Endodermal cell (in vitro differentiated cells): ENCODE results near the gene STX4. TPM values are rescaled to one million over a fixed set of nuclear protein-coding genes. Genes with fewer than 3 reads are reported as not detected.
A peak's percentile ranks its signal among the peaks of the same experiment; 100 is the strongest.
"Not testable (repeated sequence)": the region's sequence is repeated elsewhere in the genome, so short reads cannot be mapped to it uniquely, and the experiment has no call there.

Experiments
- DNase-seq: peaks from one replicate; pipeline ENCODE4 v3.0.0-alpha.2; 2017
- H3K27ac ChIP-seq: 2 replicates; pipeline ENCODE4 v1.5.1; 2013; ENCODE audit warnings: mild to moderate bottlenecking, low read depth, low read length, moderate library complexity
- H3K27me3 ChIP-seq: 2 replicates; pipeline ENCODE4 v1.6.1; 2013; ENCODE audit warnings: mild to moderate bottlenecking, low read length, moderate library complexity; ENCODE audit not compliant: insufficient read depth, control insufficient read depth, poor library complexity, severe bottlenecking
- H3K36me3 ChIP-seq: 2 replicates; pipeline ENCODE4 v1.7.0; 2013; ENCODE audit warnings: mild to moderate bottlenecking, low read length, moderate library complexity; ENCODE audit not compliant: control insufficient read depth, insufficient read depth
- H3K4me1 ChIP-seq: one replicate; pipeline ENCODE4 v1.7.0; 2013; ENCODE audit warnings: low read length; ENCODE audit not compliant: control insufficient read depth, insufficient read depth
- H3K4me3 ChIP-seq: 2 replicates; pipeline ENCODE4 v1.5.1; 2013; ENCODE audit warnings: mild to moderate bottlenecking, low read length, moderate library complexity
- H3K9ac ChIP-seq: 2 replicates; pipeline ENCODE4 v1.6.1; 2013; ENCODE audit warnings: mild to moderate bottlenecking, low read length, moderate library complexity; ENCODE audit not compliant: poor library complexity, severe bottlenecking; ENCODE audit errors: extremely low read depth
- H3K9me3 ChIP-seq: 2 replicates; pipeline ENCODE4 v1.6.1; 2013; ENCODE audit warnings: mild to moderate bottlenecking, low read length, moderate library complexity; ENCODE audit not compliant: control insufficient read depth
- H3K27ac Mint-ChIP-seq: 2 replicates; pipeline ENCODE4 v1.8.0; 2020; ENCODE audit warnings: mixed read lengths
- H3K27me3 Mint-ChIP-seq: 2 replicates; pipeline ENCODE4 v1.8.0; 2021; ENCODE audit warnings: mild to moderate bottlenecking, mixed read lengths; ENCODE audit not compliant: insufficient read depth
- H3K36me3 Mint-ChIP-seq: 2 replicates; pipeline ENCODE4 v1.8.0; 2020; ENCODE audit warnings: low read depth, mixed read lengths
- H3K4me1 Mint-ChIP-seq: 2 replicates; pipeline ENCODE4 v1.8.0; 2020; ENCODE audit warnings: mixed read lengths
- H3K4me3 Mint-ChIP-seq: 2 replicates; pipeline ENCODE4 v1.8.0; 2020; ENCODE audit warnings: mild to moderate bottlenecking, moderate library complexity, mixed read lengths
- H3K9me3 Mint-ChIP-seq: 2 replicates; pipeline ENCODE4 v1.8.0; 2020; ENCODE audit warnings: mild to moderate bottlenecking, mixed read lengths
- WGBS, 2 experiments: methylation state at CpG; one replicate each; pipeline versions ENCODE4 v1.1.5 to v1.1.7; 2013; ENCODE audit warnings: missing lambda C conversion rate in 2 of 2, mixed read lengths in 1 of 2; ENCODE audit not compliant: insufficient coverage in 1 of 2, insufficient read length in 1 of 2; 5-methylcytosine and 5-hydroxymethylcytosine counted together
- total RNA-seq, 2 donors: library from RNA; stranded (reverse); fragmentation: NEBNext Ultra II Directional in 1 of 2; extraction: Animal tissue kit (Norgen Biotek cat#: 25700) in 1 of 2; gene quantifications; 2 replicates in 1 of 2; 3 replicates in 1 of 2; pipeline ENCODE4 v1.2.1, GENCODE V29; 2021
- TF ChIP-seq, protein P1 (sequence below): fragments of 200-600 bp; sonication (generic); conservative IDR thresholded peaks from 2 replicates; pipeline ENCODE4 v1.5.0; 2021; ENCODE audit warnings: antibody characterized with exemption, mild to moderate bottlenecking

Gene STX4
- total RNA-seq, 2 donors from 2014 or later, result 34.4 to 37.6 TPM

DNA sequence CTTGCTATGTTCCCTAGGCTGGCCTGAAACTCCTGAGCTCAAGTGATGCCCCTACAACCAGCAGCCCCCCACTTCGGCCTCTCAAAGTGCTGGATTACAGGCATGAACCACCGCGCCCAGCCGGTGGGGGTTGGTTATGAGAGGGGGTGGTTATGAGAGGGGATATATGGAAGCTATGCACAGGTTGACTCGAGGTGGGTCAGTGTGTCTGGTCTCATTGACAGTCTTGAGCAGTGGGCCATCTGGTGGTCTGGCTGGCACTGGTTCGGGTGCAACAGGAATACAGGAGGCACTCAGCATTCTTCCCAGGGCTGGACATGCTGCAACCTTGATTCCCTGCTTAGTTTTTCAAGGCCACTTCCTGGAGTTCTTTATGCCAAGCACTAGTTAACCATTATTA lies 17.3 kb upstream of the STX4 start:
- 74 to 83% methylated on average over 3 to 6 of the region's 6 CpGs for WGBS, 2 experiments
- no peak overlapping the region for H3K9ac ChIP-seq
- TF ChIP-seq, protein P1, sequence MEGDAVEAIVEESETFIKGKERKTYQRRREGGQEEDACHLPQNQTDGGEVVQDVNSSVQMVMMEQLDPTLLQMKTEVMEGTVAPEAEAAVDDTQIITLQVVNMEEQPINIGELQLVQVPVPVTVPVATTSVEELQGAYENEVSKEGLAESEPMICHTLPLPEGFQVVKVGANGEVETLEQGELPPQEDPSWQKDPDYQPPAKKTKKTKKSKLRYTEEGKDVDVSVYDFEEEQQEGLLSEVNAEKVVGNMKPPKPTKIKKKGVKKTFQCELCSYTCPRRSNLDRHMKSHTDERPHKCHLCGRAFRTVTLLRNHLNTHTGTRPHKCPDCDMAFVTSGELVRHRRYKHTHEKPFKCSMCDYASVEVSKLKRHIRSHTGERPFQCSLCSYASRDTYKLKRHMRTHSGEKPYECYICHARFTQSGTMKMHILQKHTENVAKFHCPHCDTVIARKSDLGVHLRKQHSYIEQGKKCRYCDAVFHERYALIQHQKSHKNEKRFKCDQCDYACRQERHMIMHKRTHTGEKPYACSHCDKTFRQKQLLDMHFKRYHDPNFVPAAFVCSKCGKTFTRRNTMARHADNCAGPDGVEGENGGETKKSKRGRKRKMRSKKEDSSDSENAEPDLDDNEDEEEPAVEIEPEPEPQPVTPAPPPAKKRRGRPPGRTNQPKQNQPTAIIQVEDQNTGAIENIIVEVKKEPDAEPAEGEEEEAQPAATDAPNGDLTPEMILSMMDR, result peak; percentile 50
- no peaks in the 10 kb centered on the region for H3K4me1 ChIP-seq
- peaks cover 22% of the 10 kb centered on the region for H3K27me3 ChIP-seq
- no peaks in the 10 kb centered on the region for H3K36me3 ChIP-seq
- H3K4me3 ChIP-seq, result no peak overlapping the region
- H3K4me3 Mint-ChIP-seq, result no peak overlapping the region
- H3K36me3 Mint-ChIP-seq, result no peaks in the 10 kb centered on the region
- H3K9me3 ChIP-seq, result no peaks in the 10 kb centered on the region
- no peaks in the 10 kb centered on the region for H3K9me3 Mint-ChIP-seq
- no peak overlapping the region for H3K27ac Mint-ChIP-seq
- peaks cover 43% of the 10 kb centered on the region for H3K27me3 Mint-ChIP-seq
- H3K27ac ChIP-seq, result no peak overlapping the region
- no peaks in the 10 kb centered on the region for H3K4me1 Mint-ChIP-seq
- DNase-seq, result no peak

DNA sequence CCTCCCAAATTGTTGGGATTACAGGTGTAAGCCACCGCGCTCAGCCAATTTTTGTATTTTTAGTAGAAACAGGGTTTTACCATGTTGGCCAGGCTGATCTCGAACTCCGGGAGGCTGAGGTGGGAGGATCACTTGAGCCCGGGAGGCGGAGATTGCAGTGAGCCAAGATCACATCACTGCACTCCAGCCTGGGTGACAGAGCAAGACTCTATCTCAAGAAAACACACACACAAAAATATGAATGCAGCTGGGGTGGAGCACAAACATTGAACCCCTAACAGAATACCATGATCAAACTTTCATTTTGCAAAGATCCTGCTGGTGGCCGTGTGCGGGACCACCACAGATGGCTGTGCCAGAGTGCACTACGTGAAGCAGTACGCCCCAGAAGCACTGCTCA lies 15.6 kb upstream of the STX4 start:
- H3K36me3 Mint-ChIP-seq, result not testable (repeated sequence)
- WGBS, 2 experiments, result 92 to 93% methylated on average over 6 to 10 of the region's 10 CpGs

DNA sequence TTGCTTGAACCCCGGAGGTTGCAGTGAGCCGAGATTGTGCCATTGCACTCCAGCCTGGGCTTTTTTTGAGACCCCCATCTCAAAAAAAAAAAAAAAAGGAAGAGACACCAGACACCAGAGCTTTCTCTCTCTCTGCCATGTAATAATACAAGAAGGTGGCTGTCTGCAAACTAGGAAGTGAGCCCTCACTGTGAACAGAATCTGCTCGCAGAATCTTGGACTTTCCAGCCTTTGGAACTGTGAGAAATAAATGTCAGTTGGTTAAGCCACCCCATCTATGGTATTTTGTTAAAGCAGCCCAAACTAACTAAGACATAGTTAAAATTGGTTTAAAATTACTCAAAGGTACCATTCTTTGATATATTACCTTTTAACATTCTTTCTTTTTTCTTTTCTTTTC lies 12.8 kb upstream of the STX4 start:
- Histone ChIP-seq H3K27ac (no peak overlapping the region), H3K4me3 (no peak overlapping the region), H3K4me1 (peaks cover 3% of the 10 kb centered on the region), H3K9ac (no peak overlapping the region), H3K9me3 (no peaks in the 10 kb centered on the region), H3K36me3 (no peaks in the 10 kb centered on the region), H3K27me3 (no peaks in the 10 kb centered on the region)
- H3K36me3 Mint-ChIP-seq, result no peaks in the 10 kb centered on the region
- 91 to 100% methylated on average over 1 to 3 of the region's 3 CpGs for WGBS, 2 experiments
- H3K4me3 Mint-ChIP-seq, result no peak overlapping the region
- TF ChIP-seq, protein P1, result no peak
- no peaks in the 10 kb centered on the region for H3K9me3 Mint-ChIP-seq
- H3K27ac Mint-ChIP-seq, result no peak overlapping the region
- H3K4me1 Mint-ChIP-seq, result no peaks in the 10 kb centered on the region
- peaks cover 4% of the 10 kb centered on the region for H3K27me3 Mint-ChIP-seq
- no peak for DNase-seq

More for the DNA sequence above, 15.6 kb upstream of the STX4 start:
- H3K4me1 ChIP-seq, H3K9ac ChIP-seq, DNase-seq, H3K27me3 ChIP-seq, H3K27ac Mint-ChIP-seq, H3K9me3 Mint-ChIP-seq, H3K36me3 ChIP-seq, H3K4me1 Mint-ChIP-seq, H3K4me3 Mint-ChIP-seq, H3K9me3 ChIP-seq, H3K4me3 ChIP-seq, H3K27ac ChIP-seq: not testable (repeated sequence)
- peaks cover 25% of the 10 kb centered on the region for H3K27me3 Mint-ChIP-seq
